GM19397 (cell line): Measurements from ENCODE around the gene TMEM191B.
"Not testable (repeated sequence)": the region's sequence is repeated elsewhere in the genome, so short reads cannot be mapped to it uniquely, and the experiment has no call there.

Source experiments
- ATAC-seq: cut with Tn5 transposase; IDR thresholded peaks from one replicate; pipeline ENCODE4 v1.9.1; 2021; ENCODE audit warnings: mild to moderate bottlenecking, moderate library complexity; ENCODE audit not compliant: unreplicated experiment

Gene TMEM191B

DNA sequence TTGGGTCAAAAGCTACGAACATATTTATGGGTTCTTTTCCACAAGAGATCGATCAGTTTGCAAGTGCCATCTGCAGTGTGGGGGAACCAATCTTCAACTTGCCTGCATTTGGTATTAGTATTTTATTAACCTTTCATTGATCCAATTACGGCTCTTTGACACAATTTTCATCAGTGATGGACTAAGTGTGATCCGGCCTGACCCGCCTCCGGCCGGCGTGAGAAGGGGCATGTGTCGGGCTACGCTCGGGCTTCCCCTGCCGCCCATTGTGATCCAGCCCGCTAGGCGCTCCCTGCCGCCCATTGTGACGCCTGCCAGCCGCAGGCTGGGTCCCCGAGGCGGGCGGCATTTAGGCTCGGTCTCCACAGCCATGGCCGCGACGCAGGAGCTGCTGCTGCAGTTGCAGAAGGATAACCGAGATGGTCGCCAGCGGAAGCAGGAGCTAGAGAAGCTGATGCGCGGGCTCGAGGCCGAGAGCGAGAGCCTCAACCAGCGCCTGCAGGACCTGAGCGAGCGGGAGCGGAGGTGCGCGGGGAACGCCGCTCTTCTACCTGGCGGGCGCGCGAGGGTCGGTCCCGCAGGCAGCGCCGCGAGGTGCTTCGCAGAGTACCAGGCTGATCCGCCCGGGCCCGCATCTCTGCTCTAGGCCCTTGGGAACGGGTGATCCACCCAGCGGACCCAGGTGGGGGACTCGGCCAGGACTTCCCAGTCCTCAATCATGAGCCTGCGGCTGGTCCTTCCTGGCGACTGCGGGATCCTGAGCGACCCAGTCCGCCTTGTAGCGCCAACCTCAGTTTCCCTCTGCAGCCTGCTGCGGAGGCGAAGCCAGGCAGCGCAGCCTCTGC lies at the start of gene TMEM191B:
Gene TMEM191B, plus strand, starts transcription at position 51 of the 845 bp plus-strand sequence. Its CDS starts 179 bp downstream, at position 230.
- ATAC-seq, result peak; percentile 32

GRCh38 chr22:18496227-18496626 lies 31.4 kb upstream of the TMEM191B start:
- ATAC-seq, result not testable (repeated sequence)

GRCh38 chr22:18511327-18511726 lies 16.3 kb upstream of the TMEM191B start:
- ATAC-seq, result not testable (repeated sequence)

- not testable (repeated sequence) for ATAC-seq
Measured at GRCh38 chr22:18512378-18512777, 15.2 kb upstream of the TMEM191B start.

GRCh38 chr22:18513454-18513853 lies 14.1 kb upstream of the TMEM191B start:
- ATAC-seq, result not testable (repeated sequence)

DNA sequence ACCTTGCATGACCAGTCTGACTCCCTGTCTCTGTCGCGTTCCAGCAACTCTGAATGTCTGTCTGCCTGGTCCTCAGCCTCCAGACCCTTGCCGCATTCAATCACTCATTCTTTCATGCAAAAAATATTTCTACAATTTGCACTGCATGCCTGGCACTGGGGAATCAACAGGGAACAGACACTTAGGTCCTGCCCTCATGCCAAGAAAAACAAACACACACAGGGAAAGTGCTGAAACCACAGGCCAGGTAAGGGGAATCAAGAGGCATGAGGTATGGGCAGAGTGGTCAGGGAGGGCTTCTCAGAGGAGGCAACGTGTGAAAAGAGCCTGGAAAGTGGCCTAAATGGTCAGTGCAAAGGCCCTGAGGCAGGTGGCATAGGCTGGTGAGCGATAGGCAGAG lies 9.5 kb upstream of the TMEM191B start, which contains the start of gene GGTLC3:
Gene GGTLC3, minus strand, starts transcription at position 101 of the 400 bp plus-strand sequence. CDS start 264 bp downstream, outside the sequence.
- not testable (repeated sequence) for ATAC-seq

GRCh38 chr22:18522762-18523161 lies 4.8 kb upstream of the TMEM191B start:
- not testable (repeated sequence) for ATAC-seq

- not testable (repeated sequence) for ATAC-seq
Measured at GRCh38 chr22:18523328-18523727, 4.3 kb upstream of the TMEM191B start.

DNA sequence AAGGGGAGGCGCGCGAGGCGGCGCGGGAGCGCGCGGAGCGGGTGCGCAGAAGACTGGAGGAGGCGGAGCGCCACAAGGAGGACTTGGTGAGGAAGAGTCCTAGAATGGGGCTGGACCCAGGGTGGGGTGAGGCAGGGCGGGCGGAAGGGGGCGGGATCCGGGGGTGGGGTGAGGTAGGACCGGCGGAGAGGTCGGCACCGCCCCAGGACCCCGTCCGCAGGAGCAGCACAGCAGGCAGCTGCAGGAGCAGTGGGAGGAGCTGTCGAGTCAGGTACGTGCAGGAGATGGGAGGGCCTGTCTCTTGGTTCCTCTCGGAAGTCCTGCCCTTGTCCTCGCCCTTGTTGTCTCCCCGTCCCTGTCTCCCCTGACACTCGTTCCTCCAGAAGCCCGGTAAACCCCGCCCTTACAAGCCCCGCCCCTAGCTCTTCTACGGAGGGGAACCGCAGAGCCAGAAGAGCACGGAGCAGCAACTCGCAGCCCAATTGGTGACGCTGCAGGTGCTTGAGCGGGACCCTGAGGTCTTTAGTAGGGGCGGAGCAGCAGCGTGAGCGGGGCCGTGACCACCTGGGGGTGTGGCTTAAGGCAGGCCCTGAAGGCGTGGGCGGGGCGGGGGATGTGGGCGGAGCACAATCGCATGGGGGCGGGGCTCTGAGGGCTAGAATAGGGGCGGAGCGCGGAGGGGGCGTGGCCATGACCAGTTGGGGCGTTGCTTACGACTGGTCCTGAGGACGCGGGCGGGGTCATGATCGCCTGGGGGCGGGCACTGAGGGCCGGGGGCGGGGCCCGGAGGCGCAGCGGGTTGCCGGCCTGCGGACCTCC lies 1.2 kb downstream of the TMEM191B start:
- ATAC-seq, result peak; percentile 69

DNA sequence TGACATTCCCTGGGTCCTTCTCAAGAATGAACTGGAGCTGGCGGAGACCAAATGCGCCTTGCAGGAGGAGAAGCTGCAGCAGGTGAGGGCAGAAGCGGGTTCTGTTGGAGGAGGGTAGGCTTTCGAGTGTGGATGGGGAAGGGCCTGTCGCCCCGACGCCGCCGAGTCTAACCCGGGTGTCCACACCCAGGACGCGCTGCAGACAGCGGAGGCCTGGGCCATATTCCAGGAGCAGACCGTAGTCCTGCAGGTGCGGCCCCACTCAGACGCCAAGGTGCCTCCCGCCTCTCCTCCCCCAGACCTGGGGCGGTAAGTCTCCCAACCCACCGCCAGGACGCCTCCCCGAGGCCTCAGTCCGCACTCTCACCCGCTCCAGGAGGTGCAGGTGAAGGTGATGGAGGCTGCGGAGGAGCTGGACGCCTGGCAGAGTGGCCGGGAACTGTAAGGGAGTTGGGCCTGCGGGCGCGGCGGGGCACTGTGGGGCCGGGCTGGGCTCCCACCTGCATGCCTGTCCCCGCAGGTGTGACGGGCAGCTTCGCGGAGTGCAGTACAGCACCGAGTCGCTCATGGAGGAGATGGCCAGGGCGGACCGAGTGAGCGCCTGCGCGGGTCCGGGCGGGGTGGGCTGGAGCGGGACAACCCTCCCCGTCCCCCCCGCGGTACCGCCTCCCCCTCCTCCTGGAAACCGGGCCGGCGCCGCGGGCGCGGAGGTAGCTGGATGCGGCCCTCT lies 2.0 kb downstream of the TMEM191B start:
- peak; percentile 8 for ATAC-seq

GRCh38 chr22:18533633-18534032 lies 6.0 kb downstream of the TMEM191B start:
- ATAC-seq, result not testable (repeated sequence)

GRCh38 chr22:18534315-18534714 lies 6.7 kb downstream of the TMEM191B start:
- not testable (repeated sequence) for ATAC-seq

DNA sequence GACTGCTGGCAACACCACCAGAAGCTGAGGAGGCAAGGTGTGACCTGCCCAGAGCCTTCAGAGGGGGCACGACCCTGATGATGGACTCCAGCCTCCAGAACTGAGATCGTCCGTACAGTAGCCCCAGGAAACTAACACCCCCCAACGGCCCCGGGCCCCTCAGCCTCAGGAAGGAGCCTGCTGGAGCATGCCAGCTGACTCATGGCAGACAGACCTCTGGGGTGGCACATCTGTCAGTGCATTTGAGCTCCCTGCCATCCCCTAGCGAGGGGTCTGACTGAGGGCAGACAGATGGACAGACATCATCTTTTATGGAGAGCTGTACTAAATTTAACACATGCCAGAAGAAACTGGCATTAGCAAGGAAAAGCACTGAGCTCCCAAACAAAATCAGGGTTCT lies 12.4 kb downstream of the TMEM191B start:
- ATAC-seq, result not testable (repeated sequence)

- not testable (repeated sequence) for ATAC-seq
Measured at GRCh38 chr22:18543400-18543799, 15.8 kb downstream of the TMEM191B start.

- ATAC-seq, result not testable (repeated sequence)
Measured at GRCh38 chr22:18544615-18545014, 17.0 kb downstream of the TMEM191B start.

DNA sequence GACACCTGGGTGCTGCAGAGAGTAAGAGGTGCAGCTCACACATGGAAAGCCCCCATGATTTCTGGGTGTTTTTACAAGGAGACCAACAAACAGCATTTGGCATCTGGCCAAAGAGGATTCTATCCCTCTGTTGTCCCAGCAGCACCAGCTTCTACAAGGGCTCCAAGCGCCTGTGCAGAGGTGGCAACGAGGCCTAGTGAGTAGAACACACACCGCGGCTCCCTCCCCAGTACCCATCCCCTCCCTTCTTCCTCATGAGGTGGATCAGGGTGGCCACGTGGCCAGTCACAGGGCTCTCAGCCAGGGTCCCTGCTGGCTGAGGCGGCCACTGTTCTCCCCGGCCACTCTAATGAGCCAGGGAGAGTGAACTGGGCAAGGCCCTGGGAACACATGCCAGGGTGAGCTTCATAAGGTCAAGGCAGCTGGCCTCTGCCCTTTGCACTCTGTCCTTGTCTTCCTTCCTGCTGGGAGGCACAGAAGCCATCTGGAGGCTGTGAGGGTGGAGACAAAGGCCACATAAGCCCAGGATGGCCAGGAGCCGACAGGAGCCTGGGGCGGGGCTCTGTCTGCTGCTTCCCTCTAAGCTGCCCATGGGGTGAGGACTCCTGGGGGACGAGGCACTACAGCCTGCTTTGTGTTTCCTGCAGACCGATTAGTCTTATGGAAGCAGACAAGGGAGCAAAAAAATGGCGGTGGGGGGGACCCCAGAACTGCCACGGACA lies 22.0 kb downstream of the TMEM191B start:
- not testable (repeated sequence) for ATAC-seq

DNA sequence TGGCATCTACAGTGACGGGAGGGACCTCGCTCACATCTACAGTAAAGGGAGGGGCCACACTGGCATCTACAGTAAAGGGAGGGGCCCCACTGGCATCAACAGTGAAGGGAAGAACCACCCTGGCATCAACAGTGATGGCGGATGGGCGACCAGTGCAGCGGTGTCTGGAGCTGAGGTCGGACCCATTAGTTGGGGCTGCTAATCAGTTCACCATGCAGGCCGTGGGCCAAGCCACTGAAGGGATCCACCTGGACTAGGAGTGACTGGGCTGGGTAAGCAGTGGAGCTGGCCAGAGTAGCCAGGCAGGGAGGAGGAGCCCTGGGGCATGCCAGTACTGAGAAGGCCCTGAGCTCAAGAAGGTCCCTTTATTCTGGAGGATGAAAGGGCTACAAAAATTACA lies 23.4 kb downstream of the TMEM191B start:
- not testable (repeated sequence) for ATAC-seq

GRCh38 chr22:18552839-18553597 lies 25.4 kb downstream of the TMEM191B start:
- ATAC-seq, result not testable (repeated sequence)
